ENCODE results near the gene LSM14A.
"Not testable (repeated sequence)": the region's sequence is repeated elsewhere in the genome, so short reads cannot be mapped to it uniquely, and the experiment has no call there.

Gene LSM14A

DNA sequence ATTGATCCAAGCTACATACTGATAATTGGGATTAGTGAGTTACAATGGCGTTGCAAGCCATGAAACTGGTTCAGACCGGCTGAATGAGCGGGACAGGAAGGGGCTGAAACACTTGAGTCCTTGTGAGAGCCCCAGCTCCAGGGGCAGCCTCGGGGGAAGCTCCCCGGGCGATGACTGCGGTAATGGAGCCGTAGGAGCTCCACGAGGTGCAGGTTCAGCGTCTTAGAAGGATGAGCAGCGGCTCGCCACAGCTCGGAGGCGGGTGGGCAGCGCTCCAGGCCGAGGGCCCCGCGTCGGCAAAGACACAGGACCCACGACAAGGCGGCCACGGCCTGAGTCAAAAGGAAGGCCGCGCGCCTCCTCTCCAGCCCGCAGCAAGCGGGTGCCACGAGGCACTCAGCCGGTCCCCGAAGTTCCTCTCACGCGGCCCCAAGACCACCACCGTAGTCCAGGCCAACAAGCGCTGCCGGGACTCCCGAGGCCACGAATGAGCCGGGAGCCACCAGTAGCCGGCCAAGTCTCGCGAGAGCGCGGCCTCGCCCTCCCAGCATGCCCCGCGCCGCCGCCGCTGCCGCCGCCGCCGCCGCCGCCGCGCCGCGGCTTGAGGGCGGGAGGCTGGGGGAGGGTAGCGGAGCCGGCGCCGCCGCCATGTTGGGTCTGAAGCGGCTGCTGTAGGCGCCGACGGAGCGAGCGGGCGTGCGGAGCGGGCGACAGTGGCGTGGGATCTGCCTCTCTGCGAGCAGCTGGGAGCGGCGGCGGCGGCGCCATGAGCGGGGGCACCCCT is at the start of gene LSM14A:
Gene LSM14A, plus strand, starts transcription at position 628 of the 784 bp plus-strand sequence. Its CDS starts 139 bp downstream, at position 767.
- intact Hi-C loops (cut with DNase I) = no loop called here

DNA sequence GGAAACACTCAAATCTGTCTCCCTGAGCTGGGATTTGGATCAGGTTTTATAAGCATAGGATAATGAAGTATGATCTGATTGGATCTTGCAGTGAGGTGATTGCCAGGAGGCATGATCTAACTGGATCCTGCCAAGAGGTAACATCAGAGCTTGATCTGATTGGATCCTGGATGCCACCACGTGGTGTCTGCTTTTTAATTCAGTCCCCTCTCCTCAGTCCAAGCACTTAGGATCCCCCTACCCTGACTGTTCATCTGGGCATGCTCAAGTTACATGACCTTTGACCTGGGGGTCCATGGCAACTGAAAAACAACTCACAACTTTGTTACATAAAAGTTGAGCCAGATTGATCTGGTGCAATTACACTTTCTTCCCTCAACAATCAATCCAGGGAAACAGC is 47.5 kb upstream of the LSM14A start:
- no peak for DNase-seq
- intact Hi-C loops (cut with DNase I) = no loop called here

More for the DNA sequence above, at the start of gene LSM14A:
- peak; percentile 66 to 95 (median 88) for DNase-seq

DNA sequence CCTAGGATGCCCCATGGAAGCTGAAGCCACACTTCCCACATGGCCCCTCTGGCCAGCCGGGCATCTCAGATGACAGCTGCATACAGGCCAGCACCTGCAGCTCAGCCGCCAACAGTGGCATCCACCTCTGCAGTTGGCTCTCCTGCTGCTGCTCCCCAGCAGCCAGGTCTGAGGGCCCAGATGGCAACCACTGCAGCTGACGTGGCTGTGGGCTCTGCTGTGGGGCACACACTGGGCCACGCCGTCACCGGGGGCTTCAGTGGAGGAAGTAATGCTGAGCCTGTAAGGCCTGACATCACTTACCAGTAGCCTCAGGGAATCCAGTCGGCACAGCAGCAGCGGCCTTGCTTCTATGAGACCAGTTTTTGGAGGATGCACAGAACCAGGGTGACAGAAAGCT is 45.3 kb upstream of the LSM14A start:
- intact Hi-C loops (cut with DNase I) = no loop called here
- no peak for DNase-seq

- no peak for DNase-seq
- intact Hi-C loops (cut with DNase I) = no loop called here
Measured at GRCh38 chr19:34127684-34128189, 44.6 kb upstream of the LSM14A start.

GRCh38 chr19:34128558-34129250 is 43.6 kb upstream of the LSM14A start:
- no peak for DNase-seq
- intact Hi-C loops (cut with DNase I) = no loop called here

DNA sequence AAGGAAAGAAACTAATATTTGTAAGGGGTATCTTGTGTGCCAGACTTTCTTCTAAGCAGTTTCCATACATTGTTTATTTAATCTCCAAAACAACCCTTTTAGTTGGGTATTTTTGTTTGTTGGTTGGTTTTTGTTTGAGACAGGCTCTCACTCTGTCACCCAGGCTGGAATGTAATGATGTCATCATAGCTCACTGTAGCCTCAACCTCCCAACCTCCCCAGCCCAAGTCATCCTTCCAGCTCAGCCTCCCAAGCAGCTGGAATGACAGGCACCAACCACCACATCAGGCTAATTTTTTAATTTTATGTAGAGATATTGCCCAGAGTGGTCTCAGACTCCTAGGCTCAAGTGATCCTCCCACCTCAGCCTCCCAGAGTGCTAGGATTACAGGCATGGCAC is 41.2 kb upstream of the LSM14A start:
- intact Hi-C loops (cut with DNase I) = no loop called here
- DNase-seq = no peak

GRCh38 chr19:34132145-34132544 is 40.2 kb upstream of the LSM14A start:
- intact Hi-C loops (cut with DNase I); DNase-seq: not testable (repeated sequence)

GRCh38 chr19:34132706-34133105 is 39.6 kb upstream of the LSM14A start:
- DNase-seq; intact Hi-C loops (cut with DNase I): not testable (repeated sequence)

DNA sequence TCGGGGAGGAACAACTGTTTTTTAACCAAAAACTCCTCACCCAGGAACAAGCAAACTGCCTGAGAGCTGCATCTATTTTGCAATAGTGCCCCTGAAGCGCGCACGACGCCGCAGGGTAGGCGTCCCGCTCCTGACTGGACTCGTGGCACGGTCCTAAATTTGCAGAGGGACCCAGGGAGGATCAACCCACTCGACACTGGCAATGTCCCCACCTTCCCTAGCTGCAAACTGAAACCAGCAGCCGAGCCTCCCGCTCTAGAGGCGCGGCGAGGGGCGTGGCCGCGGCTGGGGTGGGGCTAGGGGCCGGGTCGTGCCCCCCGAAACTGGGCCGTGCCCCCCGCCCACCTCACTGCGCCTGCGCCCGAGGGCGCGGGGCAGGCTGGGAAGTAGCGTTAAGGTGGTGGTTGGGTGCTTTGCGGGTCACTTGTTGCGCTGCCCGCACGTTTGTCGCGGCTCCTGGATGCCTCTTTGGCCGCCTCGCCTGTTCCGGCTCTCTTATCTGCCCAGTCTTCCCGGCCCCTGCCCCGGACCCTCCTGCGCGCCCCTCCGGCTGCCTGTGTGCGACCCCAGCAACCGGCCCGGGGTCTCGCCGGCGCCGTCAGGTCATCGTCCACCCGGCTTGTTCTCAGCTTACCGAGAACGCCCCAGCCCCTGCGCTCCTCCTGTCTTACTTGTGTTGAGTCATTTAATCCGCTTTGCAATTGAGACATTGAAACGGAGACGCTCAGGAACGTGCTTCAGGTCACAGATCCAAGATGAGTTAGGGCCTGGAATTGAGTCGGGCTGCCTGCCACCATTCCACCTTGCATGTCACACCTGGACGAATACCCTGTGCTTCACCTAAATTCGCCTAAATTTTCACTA is 37.9 kb upstream of the LSM14A start:
- peak; percentile 54 to 92 (median 82) for DNase-seq
- intact Hi-C loops (cut with DNase I) = no loop called here

DNA sequence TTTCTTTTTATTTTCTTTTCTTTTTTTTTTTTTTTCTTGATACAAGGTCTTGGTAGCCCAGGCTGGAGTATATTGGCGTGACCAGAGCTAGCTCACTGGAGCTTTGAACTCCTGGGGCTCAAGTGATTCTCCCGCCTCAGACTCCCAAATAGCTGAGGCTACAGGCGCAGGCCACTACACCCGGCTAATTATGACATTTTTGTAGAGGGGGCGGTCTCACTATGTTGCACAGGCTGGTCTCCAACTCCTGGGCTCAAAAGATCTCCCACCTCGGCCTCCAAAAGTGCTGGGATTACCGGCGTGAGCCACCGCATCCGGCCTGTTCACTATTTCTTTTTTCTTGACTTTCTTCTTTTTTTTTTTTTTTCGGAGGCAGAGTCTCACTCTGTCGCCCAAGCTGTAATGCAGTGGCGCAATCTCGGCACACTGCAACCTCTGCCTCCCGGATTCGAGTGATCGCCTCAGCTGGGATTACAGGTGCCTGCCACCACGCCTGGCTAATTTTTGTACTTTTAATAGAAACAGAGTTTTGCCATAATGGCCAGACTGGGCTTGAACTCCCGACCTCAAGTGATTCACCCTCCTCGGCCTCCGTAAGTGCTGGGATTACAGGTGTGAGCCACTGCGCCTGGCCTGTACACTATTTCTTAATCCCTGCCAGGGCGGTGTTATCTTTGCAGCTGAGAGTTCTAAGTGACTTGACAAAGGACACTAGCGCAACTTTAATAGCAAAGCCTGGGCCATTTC is 37.1 kb upstream of the LSM14A start:
- intact Hi-C loops (cut with DNase I) = no loop called here
- DNase-seq = no peak

DNA sequence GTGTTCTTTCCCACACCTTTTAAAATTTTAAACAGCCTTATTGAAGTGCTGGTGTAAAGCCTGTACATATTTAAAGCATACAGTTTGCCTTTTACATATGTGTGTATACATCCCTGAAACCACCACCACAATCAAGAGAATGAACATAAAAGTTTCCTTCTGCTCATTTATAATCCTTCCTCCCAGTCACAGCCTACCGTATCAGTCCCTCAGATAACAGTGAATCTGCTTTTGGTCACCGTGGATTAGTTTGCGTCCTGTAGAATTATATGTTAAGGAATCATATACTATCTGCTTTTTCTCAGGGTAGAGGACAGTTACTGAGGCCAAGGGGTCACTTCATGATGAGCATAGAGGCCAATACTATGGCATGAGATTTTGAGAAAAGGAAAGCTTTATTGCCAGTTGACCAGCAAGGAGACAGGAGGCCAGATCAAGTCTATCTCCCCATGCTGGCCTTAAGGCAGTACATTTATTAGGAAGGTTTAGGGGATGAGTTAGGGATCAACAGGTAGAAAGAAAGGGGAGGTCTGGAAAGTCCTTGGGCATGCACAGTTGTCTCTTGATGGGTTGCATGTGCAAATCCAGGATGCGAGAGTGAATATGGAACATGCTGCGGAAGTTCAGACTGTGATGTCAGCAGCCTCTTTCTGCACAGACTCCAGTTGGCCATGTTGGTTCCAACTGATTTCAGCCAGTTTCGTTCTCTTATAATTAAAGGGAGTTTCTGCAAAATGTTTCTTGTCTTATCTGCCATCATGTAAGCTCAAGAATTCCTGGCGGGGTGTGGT is 36.3 kb upstream of the LSM14A start:
- DNase-seq = no peak
- intact Hi-C loops (cut with DNase I) = no loop called here

DNA sequence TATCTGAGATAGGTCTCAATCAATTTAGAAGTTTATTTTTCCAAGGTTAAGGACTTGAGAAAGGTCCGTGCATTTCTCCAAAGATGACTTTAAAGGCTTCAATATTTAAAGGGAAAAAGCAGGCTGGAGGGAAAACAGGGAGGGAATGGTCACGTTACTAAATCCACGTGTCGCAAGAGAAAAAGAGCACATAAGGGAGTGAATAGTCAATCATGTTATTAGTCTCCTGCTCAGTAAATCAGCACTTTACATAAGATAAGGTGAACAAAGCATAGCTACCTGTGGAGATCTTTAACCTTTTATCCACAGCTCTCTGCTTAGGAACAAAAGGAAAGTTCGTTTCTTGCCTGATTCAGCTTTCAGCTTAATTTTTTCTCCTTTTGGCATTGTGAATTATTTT is 31.3 kb upstream of the LSM14A start:
- DNase-seq = no peak
- intact Hi-C loops (cut with DNase I) = no loop called here

DNA sequence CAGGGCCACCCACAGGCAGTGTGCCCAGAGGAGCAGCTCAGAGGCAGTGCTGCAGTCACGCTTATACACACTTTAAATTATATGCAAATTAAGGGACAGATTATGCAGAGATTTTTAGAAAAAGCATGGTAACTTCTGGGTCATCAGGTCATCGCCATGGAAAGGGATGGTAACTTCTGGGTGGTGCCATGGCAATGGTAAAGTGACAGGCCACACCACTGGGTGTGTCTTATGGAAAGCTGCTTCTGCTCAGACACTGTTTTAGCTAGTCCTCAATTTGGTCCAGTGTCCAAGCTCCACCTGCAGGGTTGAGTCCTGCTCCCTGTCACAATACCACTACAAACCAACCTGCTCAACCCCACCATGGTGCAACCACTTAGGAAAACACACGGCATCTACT is 29.9 kb upstream of the LSM14A start:
- DNase-seq = no peak
- intact Hi-C loops (cut with DNase I) = no loop called here

DNA sequence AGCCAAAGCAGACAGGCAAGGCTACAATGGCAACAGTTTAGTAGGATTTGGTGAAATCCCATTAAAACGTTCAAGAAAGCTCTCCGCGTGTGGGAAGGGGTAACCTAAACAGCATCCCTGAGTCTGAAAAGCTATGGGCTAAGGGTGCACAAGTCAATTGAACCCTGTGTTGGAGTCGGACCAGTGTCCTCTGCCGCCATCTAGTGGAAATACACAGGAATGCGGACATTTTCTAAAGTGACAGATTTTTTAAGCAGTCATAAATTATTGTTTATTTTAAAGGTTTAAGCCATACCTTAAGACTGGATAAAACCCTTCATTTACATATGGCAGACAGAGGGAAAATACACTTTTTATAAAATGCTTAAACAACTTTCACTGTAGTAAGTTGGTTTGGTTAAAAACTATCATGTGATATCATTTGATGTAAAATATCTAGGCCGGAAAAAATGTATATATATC is 26.5 kb upstream of the LSM14A start:
- DNase-seq = peak in 39 of 42 donors; percentile 10 to 83 (median 55)
- intact Hi-C loops (cut with DNase I) = no loop called here

DNA sequence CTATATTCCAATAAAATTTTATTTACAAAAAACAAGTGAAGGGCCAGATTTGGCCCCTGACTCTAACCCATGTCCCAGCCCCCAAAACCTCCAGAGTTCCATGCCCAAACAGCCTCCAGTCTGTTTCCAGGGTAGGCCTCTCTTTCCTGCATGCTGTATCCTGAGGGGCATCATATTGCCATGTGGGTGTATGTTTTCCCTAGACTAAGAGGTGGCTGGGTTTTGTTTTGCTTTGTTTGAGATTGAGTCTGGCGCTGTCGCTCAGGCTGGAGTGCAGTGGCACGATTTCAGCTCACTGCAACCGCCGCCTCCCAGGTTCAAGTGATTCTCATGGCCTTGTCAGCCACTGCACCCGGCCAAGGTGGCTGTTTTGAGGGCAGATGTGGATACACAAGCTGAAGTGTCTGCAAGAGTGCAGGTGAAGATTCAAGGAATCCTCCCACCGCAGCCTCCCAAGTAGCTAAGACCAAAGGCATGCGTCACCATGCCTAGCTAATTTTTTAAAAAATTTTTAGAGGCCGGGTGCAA is 23.6 kb upstream of the LSM14A start:
- no peak for DNase-seq
- intact Hi-C loops (cut with DNase I) = no loop called here

- DNase-seq = no peak
- intact Hi-C loops (cut with DNase I) = no loop called here
Measured at GRCh38 chr19:34149873-34150272, 22.4 kb upstream of the LSM14A start.

- intact Hi-C loops (cut with DNase I) = no loop called here
- DNase-seq = no peak
Measured at GRCh38 chr19:34150558-34150957, 21.7 kb upstream of the LSM14A start.

- no peak for DNase-seq
- intact Hi-C loops (cut with DNase I) = no loop called here
Measured at GRCh38 chr19:34151439-34151838, 20.9 kb upstream of the LSM14A start.

All from head of caudate nucleus (tissue), 42 donors.